Measurements from ENCODE around the gene TPD52L2.
"Not testable (repeated sequence)": the region's sequence is repeated elsewhere in the genome, so short reads cannot be mapped to it uniquely, and the experiment has no call there.

TPD52L2 gene

DNA sequence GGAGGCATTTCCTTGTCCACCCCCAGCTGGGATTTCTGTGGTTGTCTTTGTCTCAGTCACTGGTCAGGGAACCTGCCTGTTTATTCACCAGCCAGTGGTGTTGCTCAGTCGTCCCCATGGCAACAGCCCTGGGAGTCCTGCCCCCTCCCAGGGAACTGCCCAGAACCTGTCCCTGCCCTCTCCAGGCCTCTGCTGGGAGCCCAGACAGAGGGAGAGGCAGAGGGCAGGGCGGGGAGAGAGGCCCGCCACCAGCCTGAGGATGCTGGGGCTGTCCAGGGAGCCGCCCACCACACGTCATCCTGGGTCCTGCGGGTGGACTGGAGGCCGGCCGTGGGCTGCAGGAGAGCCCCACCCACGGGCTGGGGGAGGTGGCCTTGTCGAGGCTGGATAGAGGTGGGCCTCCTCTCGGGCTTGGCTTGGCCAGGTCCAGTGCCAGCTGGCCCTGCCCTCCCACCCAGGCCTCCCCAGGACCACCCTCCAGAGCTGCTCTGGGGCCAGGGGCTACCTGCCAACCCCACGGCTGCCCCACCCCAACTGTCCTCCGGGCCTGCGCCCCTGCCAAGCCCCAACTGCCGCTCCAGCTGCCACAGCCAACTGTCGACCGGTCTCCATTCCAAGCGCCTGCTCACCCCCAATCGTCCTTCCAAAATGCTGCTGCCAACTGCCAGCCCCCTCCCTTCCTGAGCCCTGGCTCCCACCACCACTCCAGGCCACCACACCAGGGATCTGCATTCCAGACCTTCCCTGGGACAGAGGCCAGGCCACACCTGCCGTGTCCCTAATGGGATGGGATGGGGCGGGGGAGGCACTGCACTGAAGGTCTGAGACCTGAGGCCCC, 29.8 kb upstream of the TPD52L2 start:
- DNase-seq (ENCODE audit: low spot score), result no peak

GRCh38 chr20:63836458-63837344, 28.4 kb upstream of the TPD52L2 start:
- DNase-seq (ENCODE audit: low spot score), result no peak

DNA sequence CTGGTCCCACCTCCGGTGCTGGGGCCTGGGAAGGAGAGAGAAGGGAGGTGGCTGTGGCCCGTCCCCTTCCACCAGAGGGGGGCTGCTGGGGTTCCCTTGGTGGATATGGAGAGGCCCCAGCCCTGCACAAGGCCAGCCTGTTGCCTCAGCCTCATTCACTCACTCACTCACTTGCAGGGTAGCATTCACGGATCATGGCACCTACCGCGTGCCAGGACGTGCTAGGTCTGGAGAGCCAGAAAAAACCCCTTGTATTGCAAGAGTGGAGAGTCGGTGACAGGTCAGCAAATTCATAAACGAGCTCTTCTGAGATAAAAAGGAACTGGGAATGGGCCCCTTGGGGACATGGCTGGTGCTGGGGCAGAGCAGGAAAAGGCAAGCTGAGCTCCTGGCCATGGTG, 27.6 kb upstream of the TPD52L2 start:
- no peak for DNase-seq (ENCODE audit: low spot score)

DNA sequence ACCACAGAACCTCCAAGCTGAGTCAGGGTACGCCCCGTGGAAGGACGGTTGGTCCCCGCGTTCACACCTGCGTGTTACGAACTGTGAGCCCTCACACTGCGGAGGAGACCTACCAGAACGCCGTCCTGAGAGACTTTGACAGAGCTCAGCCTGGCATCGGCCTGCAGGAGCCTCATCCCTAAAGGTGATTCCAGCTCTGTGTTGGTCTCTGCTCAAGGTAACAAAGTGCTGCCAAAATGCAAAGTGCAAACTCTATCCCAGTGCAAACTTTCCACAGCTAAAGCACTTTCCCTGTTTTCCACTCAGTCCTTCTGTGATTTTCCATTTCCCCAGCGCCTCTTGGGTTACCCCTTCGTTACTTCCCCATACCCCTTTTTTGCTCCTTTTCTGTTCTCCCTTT, 25.4 kb upstream of the TPD52L2 start:
- no peak for DNase-seq (ENCODE audit: low spot score)

GRCh38 chr20:63840405-63840828, 24.7 kb upstream of the TPD52L2 start:
- no peak for DNase-seq (ENCODE audit: low spot score)

- no peak for DNase-seq (ENCODE audit: low spot score)
These were observed 22.8 kb upstream of the TPD52L2 start for GRCh38 chr20:63842258-63842657.

DNA sequence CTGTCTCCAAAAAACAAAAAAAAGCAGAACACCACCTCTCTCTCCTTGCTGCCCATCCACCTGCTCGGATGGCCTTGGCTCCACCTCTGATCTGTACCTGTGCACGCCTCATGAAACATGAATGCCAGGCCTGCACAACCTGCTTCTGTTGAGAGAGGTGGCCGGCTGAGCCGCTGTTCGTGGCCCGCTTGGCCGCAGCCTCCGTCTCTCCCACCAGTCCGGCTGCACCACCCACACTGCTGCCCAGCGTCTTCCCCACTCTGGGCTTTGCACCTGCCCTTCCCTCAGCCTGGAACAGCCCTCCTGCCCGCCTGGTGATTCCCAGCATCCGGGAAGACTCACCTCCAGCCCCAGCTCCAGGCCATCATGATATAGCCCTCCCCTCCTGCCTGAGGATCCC, 21.8 kb upstream of the TPD52L2 start:
- DNase-seq (ENCODE audit: low spot score), result no peak

GRCh38 chr20:63843778-63844177, 21.3 kb upstream of the TPD52L2 start:
- DNase-seq (ENCODE audit: low spot score), result no peak

GRCh38 chr20:63844511-63844991, 20.5 kb upstream of the TPD52L2 start:
- DNase-seq (ENCODE audit: low spot score), result no peak

DNA sequence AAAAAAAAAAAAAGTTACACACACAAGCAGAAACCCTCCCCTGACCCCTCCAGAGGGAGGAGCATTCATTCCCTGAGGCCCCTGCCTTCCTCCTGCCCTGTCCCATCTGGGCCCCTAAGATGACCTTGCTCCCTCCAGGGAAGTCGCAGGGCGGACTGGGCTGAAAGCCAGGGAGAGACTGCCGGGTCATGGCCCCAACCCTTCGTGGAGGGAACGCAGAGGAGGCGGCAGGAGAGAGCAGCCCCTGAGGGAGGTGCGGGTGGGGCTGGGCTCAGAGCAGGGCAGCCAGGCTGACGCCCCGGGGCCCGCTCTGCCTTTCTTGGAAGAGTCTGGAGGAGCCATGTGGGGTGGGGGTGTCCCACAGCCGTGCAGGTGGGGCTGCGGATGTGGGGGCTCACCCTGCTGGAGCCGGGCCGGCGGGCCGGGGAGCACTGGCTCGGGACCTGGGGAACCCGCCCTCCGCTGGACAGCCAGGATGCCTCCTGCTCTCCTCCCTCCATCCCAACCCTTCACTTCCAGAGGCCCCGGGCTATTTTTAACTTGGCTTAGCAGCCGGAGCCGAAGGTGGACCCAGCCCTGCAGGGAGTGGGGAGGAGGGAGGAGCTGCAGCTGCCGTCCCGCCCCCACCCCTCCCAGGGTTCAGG, 18.8 kb upstream of the TPD52L2 start:
- no peak for DNase-seq (ENCODE audit: low spot score)

DNA sequence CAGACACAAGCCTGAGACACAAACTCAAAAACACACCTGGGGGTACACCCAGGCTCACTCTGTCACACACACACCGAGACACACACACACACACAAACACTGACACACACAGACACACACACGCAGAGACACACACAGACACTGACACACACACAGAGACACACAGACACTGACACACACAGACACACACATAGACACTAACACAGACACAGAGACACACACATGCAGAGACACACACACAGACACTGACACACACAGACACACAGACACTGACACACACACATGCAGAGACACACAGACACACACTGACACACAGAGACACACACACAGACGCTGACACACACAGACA, 18.2 kb upstream of the TPD52L2 start:
- DNase-seq (ENCODE audit: low spot score), result no peak

GRCh38 chr20:63847237-63848002, 17.6 kb upstream of the TPD52L2 start:
- no peak for DNase-seq (ENCODE audit: low spot score)

DNA sequence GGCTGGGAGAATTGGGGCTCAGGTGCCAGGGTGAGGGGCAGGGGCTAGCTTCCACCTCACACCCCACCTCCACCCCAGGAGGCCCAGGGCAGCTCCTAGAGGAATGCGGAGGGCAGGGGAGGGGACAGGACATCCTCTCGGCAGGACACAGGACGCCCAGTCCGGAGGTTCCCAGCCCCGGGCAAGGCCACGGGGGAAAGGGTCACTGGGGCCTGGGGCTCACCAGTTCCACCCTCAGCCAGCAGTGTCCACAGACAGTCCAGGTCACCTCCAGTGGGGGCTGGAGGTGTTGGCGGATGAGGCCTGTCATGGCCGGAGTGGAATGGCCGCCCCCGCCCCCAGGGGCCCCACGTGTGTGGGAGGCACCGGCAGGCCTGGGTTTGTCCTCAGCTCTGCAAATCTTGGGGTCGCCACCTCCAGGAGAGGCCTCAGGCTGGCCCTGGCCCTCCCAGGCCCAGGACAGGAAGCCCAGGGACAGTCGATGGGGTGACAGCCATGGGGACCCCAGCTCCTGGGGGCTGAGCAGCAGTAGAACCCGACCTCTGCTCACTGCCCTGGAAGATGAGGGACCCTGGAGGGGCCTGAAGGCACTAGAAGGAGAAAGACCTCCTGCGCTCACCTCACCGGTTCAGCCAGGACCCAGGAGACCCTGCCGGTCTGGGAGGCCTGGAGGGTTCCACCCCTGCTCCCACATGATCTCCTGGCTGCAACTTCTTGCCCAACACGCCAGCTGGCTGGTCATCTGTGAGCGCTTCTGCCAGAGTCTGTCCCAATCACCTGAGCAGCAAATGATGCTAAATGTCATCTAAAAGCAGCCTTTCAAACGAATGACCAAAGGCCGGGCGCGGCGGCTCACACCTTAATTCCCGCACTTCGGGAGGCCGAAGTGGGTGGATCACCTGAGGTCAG, 16.8 kb upstream of the TPD52L2 start:
- no peak for DNase-seq (ENCODE audit: low spot score)

DNA sequence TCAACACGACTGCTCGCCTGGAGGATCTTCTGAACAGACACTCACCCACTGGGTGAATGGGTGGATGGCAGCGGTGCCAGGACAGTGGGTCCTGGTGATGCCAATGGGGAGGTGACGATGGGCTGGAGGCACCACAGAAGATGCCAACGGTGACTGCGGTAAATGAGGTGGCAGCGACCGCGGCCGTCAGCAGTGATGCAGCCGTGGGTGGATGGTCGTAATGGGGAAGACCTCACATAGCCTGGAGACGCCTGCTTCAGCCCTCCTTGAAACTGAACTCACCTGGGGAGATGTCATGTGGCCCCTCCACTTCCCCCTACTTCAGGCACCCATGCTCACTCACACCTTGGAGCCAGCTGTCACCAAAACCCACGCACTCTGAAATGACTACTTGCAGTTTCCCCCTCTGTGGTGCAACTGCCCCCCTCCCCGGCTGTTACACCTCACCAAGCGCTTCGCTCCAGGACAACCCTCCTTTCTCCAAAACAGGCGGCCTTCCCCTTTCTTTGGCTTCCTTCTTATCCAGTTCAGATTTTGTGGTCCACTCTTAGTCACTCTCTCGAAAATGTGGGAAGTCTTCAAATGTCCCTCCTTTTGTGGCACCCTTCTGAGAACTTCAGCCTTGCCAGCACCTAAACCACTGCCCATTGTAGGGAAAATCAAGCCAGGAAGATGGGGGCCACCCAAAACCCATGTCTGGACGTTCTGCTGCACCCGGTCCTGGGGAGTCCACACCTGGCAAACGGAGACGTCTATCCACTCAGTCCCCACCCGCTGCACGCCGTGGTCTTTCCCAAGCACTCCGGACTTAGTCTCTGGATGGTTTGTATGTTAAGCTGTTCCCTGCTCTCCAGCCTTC, 14.2 kb upstream of the TPD52L2 start:
- no peak for DNase-seq (ENCODE audit: low spot score)

DNA sequence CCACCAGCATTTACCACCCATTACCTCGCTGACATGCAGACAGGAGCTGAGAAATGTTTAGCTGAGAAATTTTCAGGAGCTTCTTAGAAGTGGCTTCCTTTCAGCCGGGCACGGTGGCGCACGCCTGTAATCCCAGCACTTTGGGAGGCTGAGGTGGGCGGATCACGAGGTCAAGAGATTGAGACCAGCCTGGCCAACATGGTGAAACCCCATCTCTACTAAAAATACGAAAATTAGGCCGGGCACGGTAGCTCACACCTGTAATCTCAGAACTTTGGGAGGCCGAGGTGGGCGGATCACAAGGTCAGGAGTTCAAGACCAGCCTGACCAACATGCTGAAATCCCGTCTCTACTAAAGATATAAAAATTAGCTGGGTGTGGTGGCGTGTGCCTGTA, 13.5 kb upstream of the TPD52L2 start:
- DNase-seq (ENCODE audit: low spot score), result not testable (repeated sequence)

- not testable (repeated sequence) for DNase-seq (ENCODE audit: low spot score)
These were observed 11.4 kb upstream of the TPD52L2 start for GRCh38 chr20:63853733-63854068.

GRCh38 chr20:63854069-63854765, 10.9 kb upstream of the TPD52L2 start:
- DNase-seq (ENCODE audit: low spot score), result no peak

GRCh38 chr20:63854766-63855362, 10.2 kb upstream of the TPD52L2 start:
- no peak for DNase-seq (ENCODE audit: low spot score)

Measured in hematopoietic multipotent progenitor cell treated with erythropoietin and hydrocortisone succinate and interleukin-3 and kit ligand, for 17 days (in vitro differentiated cells).